ENCODE measurements around the gene OR51M1. TPM values are rescaled to one million over a fixed set of nuclear protein-coding genes. Genes with fewer than 3 reads are reported as not detected.
"Not testable (repeated sequence)": the region's sequence is repeated elsewhere in the genome, so short reads cannot be mapped to it uniquely, and the experiment has no call there.

The OR51M1 gene, protein sequence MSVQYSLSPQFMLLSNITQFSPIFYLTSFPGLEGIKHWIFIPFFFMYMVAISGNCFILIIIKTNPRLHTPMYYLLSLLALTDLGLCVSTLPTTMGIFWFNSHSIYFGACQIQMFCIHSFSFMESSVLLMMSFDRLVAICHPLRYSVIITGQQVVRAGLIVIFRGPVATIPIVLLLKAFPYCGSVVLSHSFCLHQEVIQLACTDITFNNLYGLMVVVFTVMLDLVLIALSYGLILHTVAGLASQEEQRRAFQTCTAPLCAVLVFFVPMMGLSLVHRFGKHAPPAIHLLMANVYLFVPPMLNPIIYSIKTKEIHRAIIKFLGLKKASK
- not detected for polyA plus RNA-seq (2013, experiment 1 of 2)
- polyA plus RNA-seq (2013, experiment 2 of 2) = not detected

DNA sequence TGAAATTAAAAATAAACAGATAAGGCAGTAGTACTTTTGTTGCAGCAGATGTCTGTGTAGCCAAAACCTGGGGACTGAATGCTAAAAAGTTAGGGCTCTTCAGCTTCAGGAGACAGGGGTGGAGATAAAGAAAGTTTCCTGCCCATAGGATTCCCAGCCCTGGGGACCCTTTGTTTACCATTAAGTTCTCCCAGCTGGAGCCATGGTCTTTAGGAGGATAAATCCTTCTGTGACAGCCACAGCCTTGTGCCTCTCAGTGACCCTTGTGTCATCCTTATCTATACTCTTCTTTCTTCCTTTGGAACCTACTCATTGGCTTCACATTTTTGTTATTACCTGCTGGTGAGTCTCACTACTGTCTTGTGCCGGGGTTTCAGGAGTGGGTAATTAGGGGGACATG is at the start of gene OR51M1:
OR51M1 (plus strand) TSS at position 237 of the 400 bp plus-strand sequence. CDS start 5,587 bp downstream, outside the sequence.
- Histone ChIP-seq H3K36me3 (ENCODE audit: insufficient read depth, low read length) (no peaks in the 10 kb centered on the region), H3K4me1 (ENCODE audit: insufficient read depth, low read length) (peaks cover 33% of the 10 kb centered on the region), H3K27me3 (ENCODE audit: insufficient read depth, low read length) (no peaks in the 10 kb centered on the region), H3K4me3 (ENCODE audit: low read length) (no peak within 1 kb of the TSS), H3K9ac (ENCODE audit: low read depth, low read length) (no peak within 1 kb of the TSS), H3K27ac (ENCODE audit: low read depth, low read length) (peak within 1 kb of the TSS; percentile 23; the same call in 1 of the 2 replicates), H3K9me3 (ENCODE audit: insufficient read depth, low read depth, low read length) (no peaks in the 10 kb centered on the region)
- 73% methylated on average over 1 of the region's 1 CpG for WGBS

DNA sequence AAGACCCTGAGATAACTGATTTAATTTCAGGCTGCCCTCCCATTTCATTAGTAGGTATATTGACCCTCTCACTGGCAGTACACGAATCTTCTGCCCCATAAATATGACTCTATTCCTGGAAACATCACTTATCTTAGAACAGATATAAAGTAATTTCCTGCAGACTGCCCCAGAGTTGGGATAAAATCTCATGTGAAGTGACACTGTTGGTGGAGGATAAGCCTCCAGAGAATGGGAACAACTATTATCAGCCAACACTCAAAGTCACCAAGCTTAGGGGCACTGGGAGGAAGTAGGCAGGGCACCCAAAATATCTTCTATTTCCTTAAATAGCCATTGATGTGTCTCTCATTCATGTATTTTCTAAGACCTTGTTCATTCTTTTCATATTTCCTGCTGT is 48.4 kb upstream of the OR51M1 start:
- no peaks in the 10 kb centered on the region for H3K27me3 ChIP-seq (ENCODE audit: insufficient read depth, low read length)
- no peak overlapping the region for H3K9ac ChIP-seq (ENCODE audit: low read depth, low read length)
- H3K27ac ChIP-seq (ENCODE audit: low read depth, low read length) = no peak overlapping the region
- no peaks in the 10 kb centered on the region for H3K9me3 ChIP-seq (ENCODE audit: insufficient read depth, low read depth, low read length)
- 84% methylated on average over 1 of the region's 1 CpG for WGBS
- H3K4me1 ChIP-seq (ENCODE audit: insufficient read depth, low read length) = no peaks in the 10 kb centered on the region
- H3K4me3 ChIP-seq (ENCODE audit: low read length) = no peak overlapping the region
- H3K36me3 ChIP-seq (ENCODE audit: insufficient read depth, low read length) = no peaks in the 10 kb centered on the region

DNA sequence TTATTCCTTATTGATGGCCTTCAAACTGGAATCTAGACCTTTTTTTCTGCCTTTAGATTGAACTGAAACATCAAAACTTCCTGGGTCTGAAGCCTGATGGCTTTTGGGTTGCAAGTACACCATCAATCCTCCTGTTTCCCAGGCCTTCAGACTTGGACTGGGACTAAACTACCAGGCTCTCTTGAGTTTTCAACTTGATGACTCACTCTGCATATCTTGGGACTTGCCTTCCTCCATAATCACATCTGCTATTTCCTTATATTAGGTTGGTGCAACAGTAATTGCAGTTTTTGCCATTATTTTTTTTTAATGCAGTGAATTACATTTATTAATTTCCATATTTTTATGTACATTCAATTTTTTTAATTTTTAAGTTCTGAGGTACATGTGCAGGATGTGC is 47.3 kb upstream of the OR51M1 start:
- no peak overlapping the region for H3K4me3 ChIP-seq (ENCODE audit: low read length)
- no peak overlapping the region for H3K27ac ChIP-seq (ENCODE audit: low read depth, low read length)
- no peaks in the 10 kb centered on the region for H3K4me1 ChIP-seq (ENCODE audit: insufficient read depth, low read length)
- H3K36me3 ChIP-seq (ENCODE audit: insufficient read depth, low read length) = no peaks in the 10 kb centered on the region
- H3K9me3 ChIP-seq (ENCODE audit: insufficient read depth, low read depth, low read length) = no peaks in the 10 kb centered on the region
- H3K27me3 ChIP-seq (ENCODE audit: insufficient read depth, low read length) = no peaks in the 10 kb centered on the region
- no peak overlapping the region for H3K9ac ChIP-seq (ENCODE audit: low read depth, low read length)

DNA sequence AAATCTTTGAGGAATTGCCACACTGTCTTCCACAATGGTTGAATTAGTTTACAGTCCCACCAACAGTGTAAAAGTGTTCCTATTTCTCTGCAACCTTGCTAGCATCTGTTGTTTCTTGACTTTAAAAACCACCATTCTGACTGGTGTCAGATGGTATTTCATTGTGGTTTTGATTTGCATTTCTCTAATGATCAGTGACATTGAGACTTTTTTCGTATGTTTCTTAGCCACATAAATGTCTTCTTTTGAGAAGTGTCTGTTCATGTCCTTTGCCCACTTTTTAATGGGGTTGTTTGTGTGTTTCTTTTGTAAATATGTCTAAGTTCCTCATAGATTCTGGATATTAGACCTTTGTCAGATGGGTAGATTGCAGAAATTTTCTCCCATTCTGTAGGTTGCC is 46.4 kb upstream of the OR51M1 start:
- H3K9me3 ChIP-seq (ENCODE audit: insufficient read depth, low read depth, low read length); H3K9ac ChIP-seq (ENCODE audit: low read depth, low read length); H3K27me3 ChIP-seq (ENCODE audit: insufficient read depth, low read length); H3K36me3 ChIP-seq (ENCODE audit: insufficient read depth, low read length); H3K4me3 ChIP-seq (ENCODE audit: low read length); H3K4me1 ChIP-seq (ENCODE audit: insufficient read depth, low read length); H3K27ac ChIP-seq (ENCODE audit: low read depth, low read length): not testable (repeated sequence)
- 80% methylated on average over 1 of the region's 1 CpG for WGBS

DNA sequence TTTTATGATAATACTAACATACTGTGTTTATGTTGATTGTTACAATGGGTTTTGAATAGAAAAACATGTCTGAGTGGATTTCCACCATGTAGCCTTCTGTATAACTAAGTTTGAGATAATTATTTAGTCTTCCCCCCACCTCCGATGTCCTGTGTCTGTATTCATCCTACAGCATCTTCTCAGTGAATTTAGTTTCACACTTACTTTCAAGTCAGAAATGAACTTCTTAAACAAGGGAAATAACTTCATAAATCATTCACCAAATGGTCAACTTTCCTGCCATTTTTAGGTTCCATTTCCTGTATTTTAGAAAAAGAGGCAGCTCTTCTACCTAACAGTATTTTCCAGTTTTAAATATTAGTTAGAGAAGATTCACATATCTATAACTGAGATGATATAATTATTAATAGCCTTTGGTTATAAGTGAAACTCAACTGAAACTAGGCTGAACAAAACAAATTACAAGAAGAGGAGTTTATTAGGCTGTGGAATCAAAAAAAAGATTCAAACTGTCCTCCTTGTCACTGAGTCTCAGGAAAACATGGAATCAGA is 43.8 kb upstream of the OR51M1 start:
- Histone ChIP-seq H3K9me3 (ENCODE audit: insufficient read depth, low read depth, low read length) (no peaks in the 10 kb centered on the region), H3K36me3 (ENCODE audit: insufficient read depth, low read length) (no peaks in the 10 kb centered on the region), H3K27me3 (ENCODE audit: insufficient read depth, low read length) (no peaks in the 10 kb centered on the region), H3K9ac (ENCODE audit: low read depth, low read length) (no peak overlapping the region), H3K4me1 (ENCODE audit: insufficient read depth, low read length) (no peaks in the 10 kb centered on the region), H3K27ac (ENCODE audit: low read depth, low read length) (no peak overlapping the region), H3K4me3 (ENCODE audit: low read length) (no peak overlapping the region)
- WGBS = 100% methylated on average over 1 of the region's 1 CpG

DNA sequence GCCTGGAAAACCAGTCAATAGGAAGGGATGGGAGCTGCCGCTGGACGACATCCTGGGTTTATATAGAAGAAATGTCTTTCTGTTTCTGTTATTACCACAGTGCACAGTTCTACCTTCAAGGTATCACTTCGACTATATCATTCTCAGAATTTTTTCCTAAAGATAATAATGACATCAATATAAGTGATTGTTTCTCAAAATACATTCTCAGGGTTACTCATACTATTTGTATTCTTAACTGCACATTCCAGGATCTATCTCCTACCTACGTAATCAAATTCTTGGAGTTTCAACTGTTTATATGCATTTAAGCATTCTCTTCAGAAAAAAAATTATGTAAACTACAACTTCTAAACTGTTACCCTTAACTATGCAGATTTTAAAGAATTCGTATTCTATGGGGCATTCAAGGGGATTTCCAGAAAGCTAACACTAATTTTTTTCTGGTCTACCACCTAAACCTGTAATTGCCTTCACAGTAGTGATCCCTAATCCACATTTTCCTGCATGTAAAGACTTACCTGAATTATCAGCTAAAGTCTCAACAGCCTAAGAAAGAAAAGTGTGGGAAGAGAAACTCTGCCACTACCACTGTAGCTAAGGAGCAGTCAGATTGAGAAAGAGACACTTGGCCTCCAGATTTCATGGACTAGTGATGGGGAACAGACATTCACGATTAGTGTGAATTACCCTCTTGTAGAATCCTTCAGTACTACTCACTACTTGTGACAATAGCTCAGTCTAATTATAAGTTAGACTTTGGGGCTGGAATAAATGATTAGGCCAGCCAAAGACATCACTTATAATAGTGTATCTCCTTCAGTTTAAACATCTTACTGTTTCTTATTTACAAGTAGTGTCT is 39.9 kb upstream of the OR51M1 start, which contains the start of gene OR51B5:
OR51B5 (minus strand) TSS at position 51 of the 862 bp plus-strand sequence; CDS start at position 51, 0 bp downstream.
- Histone ChIP-seq H3K4me3 (ENCODE audit: low read length) (no peak within 1 kb of the TSS), H3K4me1 (ENCODE audit: insufficient read depth, low read length) (peaks cover 8% of the 10 kb centered on the region; the same call in 1 of the 2 replicates), H3K36me3 (ENCODE audit: insufficient read depth, low read length) (no peaks in the 10 kb centered on the region), H3K9ac (ENCODE audit: low read depth, low read length) (no peak within 1 kb of the TSS), H3K27me3 (ENCODE audit: insufficient read depth, low read length) (no peaks in the 10 kb centered on the region), H3K27ac (ENCODE audit: low read depth, low read length) (no peak within 1 kb of the TSS), H3K9me3 (ENCODE audit: insufficient read depth, low read depth, low read length) (no peaks in the 10 kb centered on the region)
- WGBS = 74% methylated on average over 6 of the region's 6 CpGs

DNA sequence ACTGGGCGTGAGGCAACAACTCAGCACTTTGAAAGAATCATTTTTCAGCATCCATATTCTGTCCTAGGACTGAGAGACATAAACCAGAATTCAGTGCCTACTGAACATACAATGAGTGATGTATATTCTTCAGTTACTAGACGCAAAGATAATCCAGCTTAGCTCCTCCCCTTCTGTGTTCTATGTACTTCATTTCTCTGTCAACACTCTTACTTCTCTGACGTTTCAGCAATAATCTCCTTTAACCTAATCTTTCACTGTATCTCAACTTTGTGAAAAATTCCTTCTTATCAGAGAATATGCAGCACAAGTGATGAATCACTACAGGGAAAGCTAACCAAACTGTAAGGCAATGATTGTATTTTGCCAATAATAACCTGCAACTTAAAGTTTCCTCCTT is 37.8 kb upstream of the OR51M1 start:
- H3K9me3 ChIP-seq (ENCODE audit: insufficient read depth, low read depth, low read length) = no peaks in the 10 kb centered on the region
- H3K27me3 ChIP-seq (ENCODE audit: insufficient read depth, low read length) = no peaks in the 10 kb centered on the region
- no peak overlapping the region for H3K9ac ChIP-seq (ENCODE audit: low read depth, low read length)
- no peak overlapping the region for H3K4me3 ChIP-seq (ENCODE audit: low read length)
- peaks cover 14% of the 10 kb centered on the region for H3K4me1 ChIP-seq (ENCODE audit: insufficient read depth, low read length)
- 95% methylated on average over 3 of the region's 3 CpGs for WGBS
- no peaks in the 10 kb centered on the region for H3K36me3 ChIP-seq (ENCODE audit: insufficient read depth, low read length)
- H3K27ac ChIP-seq (ENCODE audit: low read depth, low read length) = no peak overlapping the region

DNA sequence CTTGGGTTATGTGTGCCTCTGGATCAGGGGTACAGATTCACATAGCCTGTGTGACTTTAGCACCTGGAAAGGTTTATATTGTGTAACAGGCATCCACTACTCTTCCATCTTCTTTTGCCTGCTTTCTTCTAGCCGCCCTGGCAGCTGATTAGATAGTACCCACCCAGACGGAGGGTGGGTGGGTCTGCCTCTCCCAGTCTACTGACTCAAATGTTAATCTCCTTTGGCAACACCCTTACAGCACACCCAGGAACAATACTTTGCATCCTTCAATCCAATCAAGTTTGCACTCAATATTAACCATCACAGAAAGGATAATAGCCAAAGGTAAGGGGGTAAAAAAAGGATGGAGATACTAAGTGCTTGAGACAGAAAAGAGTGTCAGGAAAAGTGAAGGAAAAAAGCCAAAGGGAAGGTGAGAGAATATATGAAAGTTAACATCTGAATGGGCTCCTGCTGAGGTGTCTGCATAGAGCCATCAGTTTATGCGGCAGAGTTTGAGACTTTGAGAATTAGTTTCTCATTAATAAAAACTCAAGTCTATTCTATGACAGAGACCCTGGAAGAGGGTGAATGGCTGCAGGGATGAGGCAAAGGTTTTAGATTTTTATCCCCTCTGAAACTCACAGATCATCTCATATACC is 34.9 kb upstream of the OR51M1 start:
- no peaks in the 10 kb centered on the region for H3K36me3 ChIP-seq (ENCODE audit: insufficient read depth, low read length)
- H3K4me3 ChIP-seq (ENCODE audit: low read length) = no peak overlapping the region
- peaks cover 14% of the 10 kb centered on the region for H3K4me1 ChIP-seq (ENCODE audit: insufficient read depth, low read length)
- H3K9me3 ChIP-seq (ENCODE audit: insufficient read depth, low read depth, low read length) = no peaks in the 10 kb centered on the region
- no peak overlapping the region for H3K27ac ChIP-seq (ENCODE audit: low read depth, low read length)
- H3K9ac ChIP-seq (ENCODE audit: low read depth, low read length) = no peak overlapping the region
- H3K27me3 ChIP-seq (ENCODE audit: insufficient read depth, low read length) = no peaks in the 10 kb centered on the region
- WGBS = 38% methylated on average over 3 of the region's 3 CpGs

DNA sequence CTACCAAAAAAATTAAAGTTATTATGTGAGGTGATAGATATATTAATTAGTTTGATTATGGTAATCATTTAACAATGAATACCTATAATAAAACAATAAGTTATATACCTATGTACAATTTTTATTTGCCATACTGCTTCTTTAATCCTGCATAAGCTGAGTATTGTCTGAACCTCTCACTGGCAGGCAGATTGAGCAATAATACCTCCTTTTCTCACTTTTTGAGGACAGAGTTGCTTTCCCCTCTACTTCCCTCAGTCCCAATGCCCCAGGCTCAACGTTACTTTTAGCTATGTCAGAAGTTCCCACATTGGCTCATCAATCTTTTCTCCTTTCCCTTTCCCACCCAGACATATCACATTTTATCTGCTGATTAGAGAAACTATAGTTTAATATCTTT is 34.1 kb upstream of the OR51M1 start:
- Histone ChIP-seq H3K27me3 (ENCODE audit: insufficient read depth, low read length) (no peaks in the 10 kb centered on the region), H3K4me1 (ENCODE audit: insufficient read depth, low read length) (peaks cover 14% of the 10 kb centered on the region), H3K36me3 (ENCODE audit: insufficient read depth, low read length) (no peaks in the 10 kb centered on the region), H3K9ac (ENCODE audit: low read depth, low read length) (no peak overlapping the region), H3K4me3 (ENCODE audit: low read length) (no peak overlapping the region), H3K9me3 (ENCODE audit: insufficient read depth, low read depth, low read length) (no peaks in the 10 kb centered on the region), H3K27ac (ENCODE audit: low read depth, low read length) (no peak overlapping the region)
- WGBS = 61% methylated on average over 1 of the region's 1 CpG

DNA sequence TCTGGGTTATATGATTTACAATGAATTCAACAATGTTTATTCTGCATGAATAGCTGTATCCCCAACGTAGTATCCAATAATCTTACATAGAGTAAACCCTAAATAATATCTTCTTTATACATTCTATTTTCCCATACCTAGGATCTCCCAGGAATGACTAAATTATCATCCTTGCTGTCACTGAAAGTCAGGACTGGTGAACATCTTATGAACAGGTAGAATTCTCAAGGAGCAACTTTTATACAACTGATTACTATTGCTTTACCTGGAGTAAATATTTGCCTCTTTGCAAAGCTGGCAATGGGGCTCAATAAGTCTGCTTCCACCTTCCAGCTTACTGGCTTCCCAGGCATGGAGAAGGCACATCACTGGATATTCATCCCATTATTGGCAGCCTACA is 32.4 kb upstream of the OR51M1 start, which contains the start of gene OR51B6:
OR51B6 (plus strand) TSS at position 301 of the 400 bp plus-strand sequence; CDS start at position 301, 0 bp downstream.
- Histone ChIP-seq H3K27me3 (ENCODE audit: insufficient read depth, low read length) (no peaks in the 10 kb centered on the region), H3K4me3 (ENCODE audit: low read length) (no peak within 1 kb of the TSS), H3K4me1 (ENCODE audit: insufficient read depth, low read length) (peaks cover 14% of the 10 kb centered on the region), H3K9ac (ENCODE audit: low read depth, low read length) (no peak within 1 kb of the TSS), H3K27ac (ENCODE audit: low read depth, low read length) (no peak within 1 kb of the TSS), H3K36me3 (ENCODE audit: insufficient read depth, low read length) (no peaks in the 10 kb centered on the region), H3K9me3 (ENCODE audit: insufficient read depth, low read depth, low read length) (no peaks in the 10 kb centered on the region)
- WGBS = 100% methylated on average over 1 of the region's 1 CpG
